Adipocyte (in vitro differentiated cells): ENCODE data around the gene PACS1.

Experiments
- DNase-seq: peaks from one replicate; pipeline ENCODE4 v3.0.0-alpha.2; 2015; ENCODE audit warnings: low read depth
- H3K27me3 ChIP-seq: replicated peaks from 2 replicates; pipeline ENCODE4 v1.7.0; 2013; ENCODE audit warnings: mild to moderate bottlenecking, low read length, moderate library complexity; ENCODE audit not compliant: control insufficient read depth, insufficient read depth
- H3K36me3 ChIP-seq: 2 replicates; pipeline ENCODE4 v1.7.0; 2013; ENCODE audit warnings: low read length, mild to moderate bottlenecking, moderate library complexity; ENCODE audit not compliant: control insufficient read depth, insufficient read depth, severe bottlenecking
- H3K4me1 ChIP-seq: 2 replicates; pipeline ENCODE4 v1.7.0; 2013; ENCODE audit warnings: mild to moderate bottlenecking, low read length, moderate library complexity; ENCODE audit not compliant: control insufficient read depth, insufficient read depth
- H3K4me3 ChIP-seq: 2 replicates; pipeline ENCODE4 v1.7.0; 2013; ENCODE audit warnings: mild to moderate bottlenecking, low read length, moderate library complexity
- H3K9ac ChIP-seq: 2 replicates; pipeline ENCODE4 v1.7.0; 2013; ENCODE audit warnings: mild to moderate bottlenecking, low read length, moderate library complexity
- H3K9me3 ChIP-seq: 2 replicates; pipeline ENCODE4 v1.7.0; 2013; ENCODE audit warnings: mild to moderate bottlenecking, low read length, moderate library complexity; ENCODE audit not compliant: control insufficient read depth

The PACS1 gene

DNA sequence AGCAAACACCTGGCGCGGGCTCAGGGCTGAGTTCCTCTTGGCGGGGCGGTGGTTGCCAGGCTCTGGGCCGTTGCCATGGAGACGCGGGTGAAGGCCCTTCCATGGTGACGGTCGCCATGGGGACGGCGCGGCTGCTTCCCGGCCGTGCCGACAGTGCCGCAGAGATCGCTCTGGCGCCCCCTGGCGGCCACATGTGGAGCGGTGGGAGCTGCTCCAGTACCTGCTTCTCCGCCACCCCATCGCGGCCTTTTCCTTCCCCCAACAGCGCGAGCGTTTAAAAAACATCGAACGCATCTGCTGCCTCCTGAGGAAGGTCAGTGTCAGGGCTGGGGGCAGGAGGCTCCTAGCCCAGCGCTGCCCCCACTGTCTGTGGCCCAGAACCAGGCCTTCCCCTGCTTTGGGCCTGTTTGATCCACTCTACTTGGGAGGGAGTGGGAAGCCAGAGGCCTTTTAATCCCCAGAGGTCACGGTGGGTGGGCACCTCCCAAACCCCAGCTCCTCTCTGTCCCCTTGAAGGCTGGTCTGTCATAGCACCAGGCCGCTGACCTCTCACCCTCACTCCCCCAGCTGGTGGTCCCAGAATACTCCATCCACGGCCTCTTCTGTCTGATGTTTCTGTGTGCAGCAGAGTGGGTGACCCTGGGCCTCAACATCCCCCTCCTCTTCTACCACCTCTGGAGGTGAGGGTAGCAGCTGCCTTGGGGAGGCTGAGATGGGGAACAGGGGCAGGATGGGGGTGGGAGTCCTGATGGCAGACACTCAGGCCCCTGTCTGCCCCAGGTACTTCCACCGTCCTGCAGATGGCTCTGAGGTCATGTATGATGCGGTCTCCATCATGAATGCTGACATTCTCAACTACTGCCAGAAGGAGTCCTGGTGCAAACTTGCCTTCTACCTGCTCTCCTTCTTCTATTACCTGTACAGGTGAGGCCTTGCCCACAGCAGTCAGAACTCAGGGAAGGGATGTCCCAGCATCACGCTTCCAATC, 212.7 kb downstream of the PACS1 start:
- Histone ChIP-seq H3K4me1 (peaks cover 12% of the 10 kb centered on the region), H3K9ac (no peak overlapping the region), H3K36me3 (peaks cover 26% of the 10 kb centered on the region)

DNA sequence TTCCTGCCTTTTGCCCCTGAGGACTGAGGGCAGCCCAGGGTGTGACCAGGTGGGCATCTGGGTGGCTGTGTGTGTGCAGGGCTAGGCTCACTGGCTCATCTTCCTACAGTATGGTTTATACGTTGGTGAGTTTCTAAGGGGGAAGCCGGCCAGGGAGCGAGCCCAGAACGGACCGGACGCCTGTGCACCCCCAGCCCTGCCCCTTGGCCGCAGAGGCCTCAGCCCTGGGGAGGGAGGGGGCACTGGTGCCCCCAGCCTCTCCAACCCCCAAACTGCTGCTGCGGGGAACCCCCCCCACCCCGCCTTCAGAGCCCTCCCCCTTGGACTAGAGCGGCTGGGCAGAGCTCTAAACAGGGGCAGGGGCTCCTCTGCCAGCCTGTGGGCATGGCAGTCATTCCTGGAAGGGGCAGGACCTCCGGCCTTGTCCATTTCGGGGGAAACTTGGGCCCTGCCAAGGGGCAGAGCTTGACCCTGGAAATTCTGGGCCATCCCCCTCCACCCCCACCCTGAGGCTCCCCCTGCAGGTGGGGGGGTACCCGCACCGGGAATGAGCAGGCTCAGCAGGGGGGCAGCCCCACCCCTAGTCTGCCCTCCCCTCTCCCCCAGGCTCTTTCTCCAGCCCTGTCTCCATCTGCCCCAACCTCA, 213.5 kb downstream of the PACS1 start:
- Histone ChIP-seq H3K4me1 (peaks cover 18% of the 10 kb centered on the region), H3K27me3 (no peaks in the 10 kb centered on the region), H3K36me3 (peaks cover 26% of the 10 kb centered on the region), H3K9ac (no peak overlapping the region), H3K9me3 (no peaks in the 10 kb centered on the region), H3K4me3 (no peak overlapping the region)
- no peak for DNase-seq

More for the DNA sequence above, 212.7 kb downstream of the PACS1 start:
- no peaks in the 10 kb centered on the region for H3K9me3 ChIP-seq
- peak; percentile 98 for DNase-seq
- no peak overlapping the region for H3K4me3 ChIP-seq
- H3K27me3 ChIP-seq: no peaks in the 10 kb centered on the region

DNA sequence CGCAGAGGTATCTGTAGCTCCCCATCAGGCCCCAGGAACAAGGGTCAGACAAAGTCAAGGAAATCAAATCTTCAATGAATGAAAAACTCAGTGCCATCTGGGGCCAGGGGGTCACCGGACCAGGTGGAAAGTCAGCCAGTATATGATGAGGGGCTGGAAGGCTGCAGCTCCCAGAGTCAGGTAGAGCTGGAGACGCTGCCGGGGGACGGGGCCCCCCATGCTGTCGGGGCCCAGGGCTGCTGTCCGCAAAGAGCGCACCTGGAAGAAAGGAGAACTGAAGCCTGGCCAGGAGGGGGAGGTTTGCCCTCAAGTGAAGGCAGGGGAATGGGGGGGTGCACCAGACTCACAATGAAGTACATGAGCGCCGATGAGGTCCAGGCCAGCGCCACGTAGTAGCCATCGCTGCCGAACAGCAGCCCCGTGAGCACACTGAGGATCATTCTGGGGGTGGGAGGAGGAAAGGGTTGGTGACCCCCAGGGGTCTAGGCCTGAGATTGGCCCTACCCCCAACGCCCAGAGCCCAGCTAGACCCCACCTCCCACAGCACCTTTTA, 214.5 kb downstream of the PACS1 start:
- Histone ChIP-seq H3K36me3 (peaks cover 26% of the 10 kb centered on the region), H3K9ac (no peak overlapping the region), H3K4me1 (peaks cover 19% of the 10 kb centered on the region), H3K4me3 (no peak overlapping the region), H3K27me3 (no peaks in the 10 kb centered on the region), H3K9me3 (no peaks in the 10 kb centered on the region)
- no peak for DNase-seq

DNA sequence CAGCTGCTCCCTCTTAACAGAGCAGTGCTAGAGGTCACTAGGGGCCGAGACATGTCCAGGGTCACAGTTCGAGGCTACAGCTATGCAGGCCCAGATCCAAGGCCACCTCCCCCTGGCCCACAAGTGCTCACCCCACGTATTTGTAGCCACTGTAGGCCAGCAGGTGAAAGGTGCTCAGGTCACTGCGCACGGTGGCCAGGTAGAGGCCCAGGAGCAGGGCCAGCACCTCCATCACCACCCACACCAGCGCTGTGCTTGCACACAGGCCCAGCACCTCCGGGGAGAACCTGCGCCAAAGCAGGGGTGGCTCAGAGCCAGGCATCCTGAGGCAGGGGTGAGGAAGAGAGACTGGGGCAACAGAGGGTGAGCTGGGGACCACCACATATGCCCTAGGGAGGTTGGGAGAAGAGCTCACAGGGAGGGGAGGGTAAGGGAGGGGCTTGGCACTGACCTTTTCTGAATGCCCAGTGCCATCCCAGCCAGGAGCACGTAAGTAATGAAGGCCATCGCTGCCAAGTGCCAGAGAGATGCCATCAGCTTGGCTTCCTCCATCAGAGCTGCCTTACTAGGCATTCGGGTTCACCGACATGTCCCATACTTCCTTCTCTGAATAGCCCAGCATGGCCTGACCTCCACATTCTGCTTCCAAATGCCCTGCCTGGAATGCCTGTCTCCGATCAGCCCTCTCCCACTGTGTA, 215.3 kb downstream of the PACS1 start:
- Histone ChIP-seq H3K9me3 (no peaks in the 10 kb centered on the region), H3K4me3 (no peak overlapping the region), H3K9ac (no peak overlapping the region), H3K4me1 (peaks cover 24% of the 10 kb centered on the region), H3K27me3 (no peaks in the 10 kb centered on the region), H3K36me3 (peaks cover 26% of the 10 kb centered on the region)
- DNase-seq: no peak

DNA sequence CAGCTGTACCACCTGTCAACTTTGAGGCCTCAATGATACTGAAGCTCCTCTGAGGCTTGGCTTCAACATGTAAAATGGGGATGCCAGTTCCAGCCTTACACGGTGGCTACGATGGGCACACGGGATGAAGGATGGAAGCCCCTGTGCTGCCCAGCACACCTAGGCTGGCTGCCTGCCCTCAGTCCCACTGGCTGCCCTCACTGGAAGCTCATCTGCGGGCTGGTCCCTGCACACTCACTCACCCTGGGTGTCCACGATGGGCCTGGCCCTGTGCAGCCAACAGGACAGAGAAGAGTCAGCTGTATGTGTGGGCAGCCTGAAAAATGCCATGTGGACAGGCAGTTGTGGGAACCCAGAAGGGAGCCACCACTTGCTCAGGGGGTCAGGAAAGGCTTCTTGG, 216.6 kb downstream of the PACS1 start:
- DNase-seq: no peak
- Histone ChIP-seq H3K4me1 (peaks cover 24% of the 10 kb centered on the region), H3K36me3 (peaks cover 26% of the 10 kb centered on the region), H3K9ac (peak overlapping the region; percentile 95), H3K27me3 (no peaks in the 10 kb centered on the region), H3K9me3 (no peaks in the 10 kb centered on the region), H3K4me3 (no peak overlapping the region)

DNA sequence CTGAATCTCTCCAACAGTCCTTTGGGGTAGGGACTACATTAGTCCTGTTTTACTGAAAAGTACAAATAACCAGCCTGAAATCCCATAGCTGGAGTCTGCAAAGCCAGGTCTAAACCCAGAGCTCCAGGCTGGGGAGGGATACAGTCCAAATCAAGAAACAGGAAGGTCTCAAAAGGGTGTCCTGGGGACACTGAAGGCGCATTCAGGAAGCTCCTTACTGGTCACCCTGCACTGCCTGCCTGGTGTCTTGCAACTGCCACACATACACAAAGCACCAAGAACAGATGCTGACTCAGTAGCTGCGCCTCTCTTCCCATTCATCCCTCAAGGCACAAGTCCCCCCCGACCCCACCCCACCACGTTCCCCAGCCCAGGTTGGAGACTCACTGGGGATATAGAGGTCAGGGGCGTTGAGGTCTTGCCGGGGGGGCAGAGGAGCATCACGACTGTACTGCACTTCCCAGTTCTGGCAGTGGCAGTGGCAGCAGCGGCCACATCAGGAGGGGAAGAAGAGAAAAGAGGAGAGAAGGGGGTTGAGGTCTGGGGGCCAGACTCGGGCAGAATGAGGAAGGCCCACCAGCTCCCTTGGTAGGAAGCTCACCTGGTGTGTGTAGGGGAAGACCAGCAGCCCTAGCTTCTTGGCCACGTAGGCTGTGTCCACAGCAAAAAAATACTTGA, 217.3 kb downstream of the PACS1 start:
- H3K9me3 ChIP-seq: no peaks in the 10 kb centered on the region
- H3K27me3 ChIP-seq: peaks cover 2% of the 10 kb centered on the region
- peak overlapping the region; percentile 95 for H3K9ac ChIP-seq
- H3K4me1 ChIP-seq: peaks cover 24% of the 10 kb centered on the region
- DNase-seq: no peak
- peak overlapping the region; percentile 97 for H3K4me3 ChIP-seq
- H3K36me3 ChIP-seq: peaks cover 26% of the 10 kb centered on the region

DNA sequence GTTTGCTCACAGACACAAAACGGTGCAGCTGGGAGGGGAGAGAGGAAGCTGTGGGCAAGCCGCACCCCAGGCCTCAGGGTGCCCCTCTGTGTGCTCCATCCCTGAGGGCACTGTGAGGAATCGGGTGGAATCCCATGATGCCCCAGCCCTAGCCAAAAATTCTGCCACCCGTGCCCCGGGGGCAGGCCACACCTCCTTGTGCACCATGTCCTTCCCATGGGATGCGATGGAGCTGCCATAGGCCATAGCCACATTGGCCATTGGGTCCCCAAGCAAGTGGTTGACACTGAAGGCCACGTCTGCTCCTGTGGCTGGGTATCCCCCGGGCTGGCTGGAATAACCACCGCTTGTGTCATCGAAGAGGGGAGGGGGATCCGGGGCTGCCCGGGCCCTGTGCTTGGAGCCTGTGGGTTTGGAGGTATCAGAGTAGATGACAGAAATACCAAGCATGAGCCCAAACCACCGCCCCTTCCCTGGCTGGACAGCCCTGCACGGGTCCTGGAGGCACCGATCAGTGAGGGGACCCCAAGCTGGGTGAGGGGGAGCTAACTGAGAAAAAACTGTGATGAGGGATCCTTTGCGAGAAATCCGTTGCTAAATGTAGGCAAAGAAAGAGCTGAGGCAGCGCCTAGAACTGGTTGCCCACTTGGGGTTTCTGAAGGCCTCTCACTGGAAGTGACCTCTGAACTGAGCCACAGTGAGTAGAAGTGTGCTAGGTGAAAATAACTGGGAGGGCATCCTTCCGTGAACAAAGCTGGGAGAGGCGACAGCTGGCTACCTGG, 218.0 kb downstream of the PACS1 start:
- DNase-seq: peak; percentile 53
- Histone ChIP-seq H3K4me3 (peak overlapping the region; percentile 97), H3K9me3 (no peaks in the 10 kb centered on the region), H3K9ac (peak overlapping the region; percentile 95), H3K27me3 (peaks cover 9% of the 10 kb centered on the region), H3K4me1 (peaks cover 24% of the 10 kb centered on the region), H3K36me3 (peaks cover 26% of the 10 kb centered on the region)

DNA sequence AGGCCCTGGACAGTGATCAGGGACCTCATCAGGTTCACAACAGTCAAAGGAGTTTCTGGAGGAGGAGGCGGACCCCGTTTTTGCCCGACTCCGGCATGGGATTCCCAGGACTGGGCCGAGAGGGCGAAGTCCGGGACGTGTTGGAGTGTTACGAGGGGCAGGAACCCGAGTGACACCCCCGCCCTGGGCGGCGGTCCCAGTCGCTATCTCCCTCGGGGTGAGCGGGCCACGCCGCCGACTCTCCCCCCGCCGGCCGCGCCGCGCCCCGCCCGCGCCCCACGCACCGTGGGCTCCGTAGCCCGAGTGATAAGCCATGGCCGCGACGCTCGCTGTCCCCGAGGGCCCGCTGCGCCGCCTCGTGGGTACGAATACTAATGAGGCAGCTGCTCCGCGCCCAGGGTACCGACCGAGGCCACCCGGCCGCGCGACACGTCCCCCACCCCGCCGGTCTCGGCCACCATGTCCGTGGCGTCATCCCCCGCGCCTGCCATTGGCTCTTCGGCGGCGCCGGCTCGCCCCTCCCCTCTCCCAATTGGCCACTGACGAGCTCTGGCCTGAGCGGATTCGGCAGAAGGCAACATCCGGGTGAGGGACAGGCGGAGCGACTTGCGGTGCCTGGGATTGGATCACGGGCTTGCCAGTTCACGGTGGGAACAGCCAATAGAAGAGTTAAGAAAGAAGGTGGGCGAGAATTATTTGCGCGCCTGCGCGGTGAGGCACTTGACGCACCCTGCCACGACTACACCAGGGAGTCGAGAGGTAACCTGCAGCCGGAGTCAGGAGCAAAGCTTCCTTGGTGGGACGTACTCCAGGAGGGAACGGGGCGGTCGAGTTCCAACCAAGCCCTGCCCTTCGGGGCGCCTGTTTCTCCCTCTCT, 218.8 kb downstream of the PACS1 start, which contains the start of gene YIF1A:
TSS of gene YIF1A (minus strand) at position 473 of the 877 bp plus-strand sequence. CDS start at position 315, 158 bp downstream.
- Histone ChIP-seq H3K9ac (peak within 1 kb of the TSS; percentile 95), H3K4me1 (peaks cover 24% of the 10 kb centered on the region), H3K36me3 (peaks cover 26% of the 10 kb centered on the region), H3K4me3 (peak within 1 kb of the TSS; percentile 97), H3K9me3 (no peaks in the 10 kb centered on the region), H3K27me3 (peaks cover 16% of the 10 kb centered on the region)
- peak; percentile 99 for DNase-seq

DNA sequence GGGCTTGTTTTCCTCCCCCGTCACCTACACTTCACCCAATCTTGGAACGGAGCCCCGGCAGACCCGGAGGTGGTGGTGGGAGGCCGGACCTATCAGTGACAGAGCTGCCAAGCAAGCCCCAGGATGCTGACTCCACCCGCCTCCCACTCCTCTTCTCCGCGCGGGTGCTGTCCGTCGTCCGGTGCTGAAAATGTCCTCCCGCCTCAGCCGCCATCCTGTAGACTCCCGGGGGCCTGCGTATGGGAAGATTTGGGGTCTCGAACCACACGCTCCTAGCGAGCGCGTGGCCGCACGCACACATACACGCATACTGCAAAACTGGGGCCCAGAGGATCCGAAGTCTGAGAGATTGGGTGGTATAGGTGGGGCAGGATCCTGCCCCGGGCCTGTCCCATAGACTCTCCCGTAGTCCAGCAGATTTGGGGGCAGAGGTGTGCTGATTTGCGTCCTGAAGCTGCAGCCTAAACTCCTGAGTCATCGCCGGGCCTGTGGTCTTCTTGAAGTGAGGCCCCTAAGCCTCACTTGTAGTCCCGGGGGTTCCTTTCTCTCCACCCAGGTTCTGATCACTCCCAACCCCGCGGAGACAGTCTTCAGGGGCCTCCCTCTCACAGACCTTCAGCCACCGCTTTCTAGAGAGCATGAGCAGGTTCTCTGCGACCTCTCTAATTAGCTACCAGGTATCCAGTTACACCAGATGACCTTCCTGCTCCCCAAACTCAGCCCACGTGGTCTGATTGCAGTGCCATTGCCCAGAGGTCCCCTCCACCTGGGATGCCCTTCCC, 219.7 kb downstream of the PACS1 start:
- H3K9me3 ChIP-seq: no peaks in the 10 kb centered on the region
- DNase-seq: peak; percentile 90
- peaks cover 19% of the 10 kb centered on the region for H3K27me3 ChIP-seq
- peaks cover 18% of the 10 kb centered on the region for H3K36me3 ChIP-seq
- H3K4me1 ChIP-seq: peaks cover 24% of the 10 kb centered on the region
- peak overlapping the region; percentile 95 for H3K9ac ChIP-seq
- peak overlapping the region; percentile 97 for H3K4me3 ChIP-seq
